HUDEP-2 (cell line): ENCODE measurements around the gene MIPOL1.
"Not testable (repeated sequence)": the region's sequence is repeated elsewhere in the genome, so short reads cannot be mapped to it uniquely, and the experiment has no call there.

Experiments
- DNase-seq, 76 experiments: peaks; one replicate each; lab custom pipeline; 2025; ENCODE audit not compliant: unreplicated experiment in 76 of 76; lab: John Stamatoyannopoulos, UW

Gene MIPOL1

GRCh38 chr14:37376944-37377609, 179.3 kb downstream of the MIPOL1 start:
- no peak for DNase-seq

DNA sequence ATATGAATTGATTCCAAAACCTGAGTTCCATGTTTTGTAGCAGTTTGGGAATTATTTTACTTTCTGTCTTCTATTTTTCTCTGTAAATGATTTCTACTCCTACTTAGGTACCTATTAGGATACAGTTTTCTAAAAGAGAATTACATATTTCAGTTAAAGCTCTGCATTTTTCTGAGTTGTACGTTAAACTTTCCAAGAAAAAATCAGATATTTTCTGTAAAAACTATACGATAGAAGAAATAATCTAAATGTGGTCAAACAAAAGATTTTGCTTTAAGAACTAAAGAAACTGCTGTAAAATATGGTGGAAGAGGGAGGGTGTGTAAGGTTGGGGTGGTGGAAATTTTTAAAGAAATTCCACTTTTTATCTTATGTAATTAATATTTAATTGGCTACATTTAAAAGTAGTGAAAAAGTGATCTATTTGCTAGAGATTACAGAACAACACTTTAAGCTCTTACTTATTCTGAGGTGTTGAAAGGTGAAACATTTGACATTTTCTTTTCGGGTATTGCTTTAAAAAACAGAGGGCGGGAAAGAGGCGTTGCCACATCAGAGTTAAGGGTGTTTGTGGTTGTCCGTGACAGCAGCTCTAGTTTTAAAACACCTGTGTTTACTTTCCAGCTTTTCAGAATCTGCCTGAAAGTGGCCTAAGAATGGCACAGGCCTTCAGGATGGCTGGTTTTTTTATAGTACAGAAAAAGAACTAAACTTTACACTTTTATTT, 187.3 kb downstream of the MIPOL1 start:
- no peak for DNase-seq

DNA sequence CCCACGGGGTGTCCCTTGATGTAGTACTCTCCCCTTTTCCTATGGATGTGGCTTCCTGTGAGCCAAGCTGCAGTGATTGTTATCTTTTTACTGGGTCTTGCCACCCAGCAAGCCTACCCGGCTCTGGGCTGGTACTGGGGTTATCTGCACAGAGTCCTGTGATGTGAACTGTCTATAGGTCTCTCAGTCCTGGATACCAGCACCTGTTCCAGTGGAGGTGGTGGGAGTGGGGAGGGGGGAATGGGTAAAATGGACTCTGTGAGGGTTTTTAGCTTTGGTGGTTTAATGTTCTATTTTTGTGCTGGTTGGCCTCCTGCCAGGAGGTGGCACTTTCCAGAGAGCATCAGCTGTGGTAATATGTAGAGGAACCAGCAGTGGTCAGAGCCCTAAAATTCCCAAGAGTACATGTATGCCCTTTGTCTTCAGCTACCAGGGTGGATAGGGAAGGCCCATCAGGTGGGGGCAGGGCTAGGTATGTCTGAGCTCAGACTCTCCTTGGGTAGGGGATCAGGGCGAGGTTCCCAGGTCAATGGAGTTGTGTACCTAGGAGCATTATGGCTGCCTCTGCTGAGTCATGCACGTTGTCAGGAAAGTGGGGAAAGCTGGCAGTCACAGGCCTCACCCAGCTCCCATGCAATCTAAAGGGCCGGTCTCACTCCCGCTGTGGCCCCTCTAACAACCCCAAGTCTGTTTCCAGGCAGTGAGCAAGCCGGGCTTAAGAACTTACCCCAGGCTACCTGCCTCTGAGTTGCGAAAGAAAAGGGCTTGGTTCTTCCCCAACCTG, 199.6 kb downstream of the MIPOL1 start:
- not testable (repeated sequence) for DNase-seq

GRCh38 chr14:37397941-37398215, 200.1 kb downstream of the MIPOL1 start:
- DNase-seq, result no peak

DNA sequence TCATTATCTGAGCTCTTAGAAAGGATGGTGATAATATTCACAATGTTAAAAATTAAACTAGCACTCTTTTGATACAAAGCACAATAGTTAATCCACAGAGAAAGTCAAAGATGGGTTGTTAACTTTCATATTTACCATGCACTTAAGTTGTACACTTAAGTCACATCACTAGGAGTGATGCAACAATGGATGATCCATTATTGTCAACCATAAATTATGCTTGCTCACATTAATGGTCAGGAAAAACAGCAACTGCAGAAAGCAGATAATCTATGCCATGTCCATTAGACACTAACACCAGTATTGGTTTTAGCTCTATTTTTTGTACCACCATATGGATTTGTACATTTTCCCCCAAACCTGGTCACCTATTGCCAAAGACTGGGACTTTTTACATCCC, 201.8 kb downstream of the MIPOL1 start:
- no peak for DNase-seq

- no peak for DNase-seq
Measured at GRCh38 chr14:37401093-37401492, 203.4 kb downstream of the MIPOL1 start.

DNA sequence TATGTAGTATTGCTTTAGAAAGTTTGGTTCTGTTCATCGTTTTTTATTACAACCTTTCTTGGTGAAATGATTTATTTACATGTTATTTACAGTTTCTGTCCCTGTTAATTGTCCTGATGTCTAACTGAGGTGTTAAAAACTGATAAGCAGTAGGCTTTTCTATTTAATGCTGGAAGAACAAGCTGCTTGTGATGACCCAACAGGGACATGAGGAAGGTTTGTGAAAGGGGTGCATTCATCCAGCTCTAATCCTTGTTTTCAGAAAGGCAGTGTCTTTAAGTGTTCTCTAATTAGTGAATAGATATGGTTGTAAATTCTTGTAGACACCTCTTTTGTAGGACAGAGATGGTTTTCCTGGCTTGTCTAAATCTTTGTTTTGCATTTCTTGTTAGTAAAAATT, 205.9 kb downstream of the MIPOL1 start:
- no peak for DNase-seq

DNA sequence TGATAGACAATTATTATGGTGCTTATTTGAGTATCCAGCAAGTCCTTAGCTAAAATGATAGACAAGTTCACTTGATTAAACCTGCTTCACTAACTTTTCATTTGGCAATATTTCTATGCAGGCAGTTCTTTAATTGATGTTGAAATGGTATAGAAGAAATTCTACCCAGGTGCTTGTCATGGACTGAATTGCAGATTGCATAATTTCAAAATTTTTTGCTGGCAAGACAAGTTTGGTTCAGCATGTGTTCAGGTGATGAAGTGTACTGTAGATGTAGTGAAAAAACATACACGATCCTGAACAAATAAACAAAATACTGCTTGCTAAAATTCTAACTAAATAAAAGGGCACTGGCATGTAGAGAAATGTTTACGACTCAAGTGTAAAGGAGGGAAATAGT, 208.4 kb downstream of the MIPOL1 start:
- DNase-seq, result no peak

DNA sequence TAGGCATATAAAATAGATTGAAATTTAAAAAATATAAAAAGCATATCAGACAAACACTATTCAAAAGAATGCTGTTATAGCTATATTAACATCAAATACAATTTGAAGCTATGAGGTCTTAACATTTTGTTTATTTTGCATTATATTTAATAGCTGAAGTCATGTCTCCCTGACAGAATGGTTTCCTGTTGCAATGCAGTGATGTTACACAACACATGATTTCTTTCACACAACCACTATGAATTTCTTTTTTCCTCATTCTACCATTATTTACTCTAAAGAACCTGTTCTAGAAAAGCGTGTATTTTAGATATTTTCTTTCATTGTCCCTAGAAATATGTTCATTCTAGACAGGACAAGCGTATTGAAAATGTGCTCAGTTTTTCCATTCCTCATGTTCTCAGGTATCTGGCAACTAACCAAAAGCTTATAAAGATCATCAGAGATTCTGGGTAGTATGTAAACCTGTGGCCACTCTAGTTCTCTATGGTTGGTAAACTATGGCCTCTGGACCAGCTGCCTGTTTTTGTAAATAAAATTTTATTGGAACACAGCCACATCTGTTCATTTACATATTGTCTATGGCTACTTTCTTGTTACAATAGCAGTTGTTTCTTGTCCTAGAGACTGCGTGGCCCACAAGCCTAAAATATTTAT, 213.5 kb downstream of the MIPOL1 start:
- no peak for DNase-seq

DNA sequence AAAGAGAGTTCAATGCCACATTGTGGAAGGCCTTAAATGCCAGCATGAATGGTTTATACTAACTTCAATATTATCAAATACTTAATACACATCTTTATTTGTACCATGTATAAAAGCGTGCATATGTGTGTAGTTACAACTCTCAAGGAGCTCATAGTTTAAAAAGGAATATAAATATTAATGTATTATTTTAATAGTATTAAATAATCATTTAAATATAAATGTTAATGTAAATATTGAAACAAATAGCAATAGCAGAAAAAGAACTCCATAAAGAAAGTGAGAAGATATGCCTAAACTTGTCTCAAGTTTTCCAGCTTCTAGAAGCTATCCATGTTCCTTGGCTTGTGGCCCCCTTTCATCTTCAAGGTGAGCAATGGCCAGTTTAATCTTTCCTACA, 215.3 kb downstream of the MIPOL1 start:
- no peak for DNase-seq

DNA sequence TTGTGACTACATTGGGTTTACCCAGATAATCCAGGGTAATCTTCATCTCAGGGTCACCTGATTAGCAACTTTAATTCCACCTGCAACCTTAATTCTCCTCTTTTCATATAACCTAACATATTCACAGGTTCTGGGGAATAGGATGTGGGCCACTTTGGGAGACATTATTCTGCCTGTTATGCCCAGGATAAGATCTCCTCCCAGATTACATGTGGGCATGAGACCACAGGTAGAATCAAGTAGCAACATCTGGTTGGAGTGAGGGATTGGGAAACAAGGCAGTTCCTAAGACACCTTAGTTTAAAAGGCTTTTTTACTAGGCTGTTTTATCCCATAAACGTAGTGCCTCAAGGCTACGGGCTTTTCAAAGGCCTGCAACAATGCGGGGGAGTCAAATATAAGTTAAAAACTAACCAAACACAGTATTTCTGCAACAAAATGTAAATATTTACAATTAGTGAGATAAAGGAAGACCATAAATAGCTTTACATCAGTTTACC, 215.8 kb downstream of the MIPOL1 start:
- no peak for DNase-seq

GRCh38 chr14:37416264-37416663, 218.5 kb downstream of the MIPOL1 start:
- no peak for DNase-seq

DNA sequence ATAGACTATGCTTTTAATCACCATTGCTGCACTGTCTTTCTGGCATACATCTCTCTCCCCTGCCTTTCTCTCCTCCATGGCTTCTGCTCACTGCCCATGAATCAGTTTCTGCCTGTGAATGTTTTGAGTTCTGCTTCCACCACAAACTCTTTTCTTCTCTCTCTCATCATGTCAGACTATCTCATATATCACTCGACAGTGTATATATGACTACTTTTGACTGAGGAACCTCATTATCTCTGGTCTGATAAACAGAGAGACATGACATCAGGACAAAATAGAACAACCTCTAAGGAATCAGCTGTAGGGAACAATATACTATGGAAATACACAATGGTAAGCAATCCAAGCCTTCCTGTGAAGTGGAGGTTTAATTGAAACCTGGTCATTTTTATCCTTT, 219.4 kb downstream of the MIPOL1 start:
- DNase-seq, result no peak

- no peak for DNase-seq
Measured at GRCh38 chr14:37417833-37418232, 220.1 kb downstream of the MIPOL1 start.

DNA sequence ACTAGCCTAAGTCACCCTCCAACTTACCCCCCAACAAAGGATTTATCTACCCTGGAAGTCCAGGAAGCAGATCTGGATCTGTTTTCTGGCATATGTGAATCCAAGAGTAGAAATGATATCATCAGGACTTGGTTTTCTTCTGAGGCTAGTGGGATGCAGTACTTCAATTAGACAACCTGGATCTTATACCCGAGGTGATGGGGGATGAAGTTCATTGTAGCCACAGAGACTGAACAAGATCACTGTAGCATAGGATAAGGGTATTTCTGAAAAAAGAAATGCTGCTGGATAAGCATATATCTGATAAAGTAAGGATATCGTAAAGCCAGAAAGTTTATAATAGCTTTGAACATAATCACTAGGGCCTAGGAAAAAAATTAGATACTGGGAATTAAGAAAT, 222.9 kb downstream of the MIPOL1 start:
- no peak for DNase-seq

DNA sequence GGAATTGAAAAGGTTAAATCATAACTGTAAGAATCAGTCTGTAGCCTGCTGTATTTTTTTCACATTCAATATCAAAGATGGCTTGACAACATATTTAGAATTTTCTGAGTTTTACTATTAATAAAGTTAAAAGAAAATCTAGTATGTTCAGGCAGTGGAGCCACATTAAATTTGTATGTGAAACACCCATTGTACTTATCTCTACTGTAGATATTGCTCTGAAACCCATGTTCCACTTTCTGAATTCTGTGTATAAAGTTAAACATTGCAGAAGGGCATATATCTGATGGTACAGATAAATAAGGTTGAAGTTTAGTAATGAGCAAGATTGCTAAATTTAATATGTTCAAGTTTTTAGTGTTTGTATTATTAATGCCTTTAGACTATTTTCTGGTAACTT, 224.6 kb downstream of the MIPOL1 start:
- no peak for DNase-seq

GRCh38 chr14:37422748-37423147, 225.0 kb downstream of the MIPOL1 start:
- DNase-seq, result no peak

- no peak for DNase-seq
Measured at GRCh38 chr14:37428954-37429353, 231.2 kb downstream of the MIPOL1 start.

DNA sequence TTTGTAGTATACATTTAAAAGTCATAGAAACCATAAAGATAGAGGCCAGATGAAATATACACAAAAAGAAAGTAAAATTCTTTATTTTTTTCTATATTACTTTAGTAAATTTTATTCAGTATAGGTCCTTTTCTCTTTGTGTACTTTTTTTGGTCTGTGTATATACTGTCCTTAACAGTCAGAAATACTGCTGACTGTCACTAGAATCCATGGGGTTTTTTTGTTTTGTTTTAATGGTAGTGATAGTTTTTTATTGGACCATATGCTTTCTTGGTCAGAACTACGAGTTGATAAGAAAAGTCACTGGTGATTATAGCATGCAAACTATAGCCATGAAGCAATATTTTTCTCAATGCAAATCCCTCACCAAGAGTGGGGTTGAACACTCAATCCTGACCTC, 231.9 kb downstream of the MIPOL1 start:
- no peak for DNase-seq

- DNase-seq, result no peak
Measured at GRCh38 chr14:37434867-37435266, 237.1 kb downstream of the MIPOL1 start.

DNA sequence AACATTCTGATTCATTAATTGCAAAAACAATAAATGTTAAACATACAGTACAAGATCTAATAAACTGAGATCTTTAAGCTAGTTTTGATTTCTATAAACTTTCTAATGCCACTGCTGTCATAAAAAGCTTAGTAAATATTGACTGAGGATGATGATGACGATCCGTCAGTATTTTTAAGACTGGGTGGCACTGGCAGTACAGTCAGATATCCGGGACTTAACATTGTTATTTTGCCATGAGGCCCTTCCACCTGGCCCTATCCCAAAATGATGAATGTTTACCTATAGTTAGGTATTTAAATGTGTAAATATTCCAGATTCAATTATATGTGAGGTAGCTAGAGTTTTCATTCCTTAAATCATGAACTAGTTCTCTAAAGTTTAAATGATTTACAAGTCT, 238.8 kb downstream of the MIPOL1 start:
- DNase-seq, result no peak
